Measurements from ENCODE around the gene WSB1.
"Not testable (repeated sequence)": the region's sequence is repeated elsewhere in the genome, so short reads cannot be mapped to it uniquely, and the experiment has no call there.

The WSB1 gene

DNA sequence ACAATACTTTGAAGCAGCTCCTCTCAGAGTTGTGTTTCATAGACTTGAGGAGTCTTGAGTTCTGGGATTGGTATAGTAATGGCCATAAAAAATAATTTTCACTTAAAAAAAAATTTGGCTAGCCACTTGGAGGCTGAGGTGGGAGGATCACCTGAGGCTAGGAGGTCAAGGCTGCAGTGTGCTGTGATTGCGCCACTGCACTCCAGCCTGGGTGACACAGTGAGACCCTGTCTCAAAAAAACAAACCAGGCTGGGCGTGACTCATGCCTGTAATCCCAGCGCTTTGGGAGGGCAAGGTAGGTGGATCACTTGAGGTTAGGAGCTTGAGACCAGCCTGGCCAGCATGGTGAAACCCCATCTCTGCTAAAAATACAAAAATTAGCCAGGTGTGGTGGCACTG, 14.8 kb upstream of the WSB1 start:
- DNase-seq (ENCODE audit: low read depth) = not testable (repeated sequence)

DNA sequence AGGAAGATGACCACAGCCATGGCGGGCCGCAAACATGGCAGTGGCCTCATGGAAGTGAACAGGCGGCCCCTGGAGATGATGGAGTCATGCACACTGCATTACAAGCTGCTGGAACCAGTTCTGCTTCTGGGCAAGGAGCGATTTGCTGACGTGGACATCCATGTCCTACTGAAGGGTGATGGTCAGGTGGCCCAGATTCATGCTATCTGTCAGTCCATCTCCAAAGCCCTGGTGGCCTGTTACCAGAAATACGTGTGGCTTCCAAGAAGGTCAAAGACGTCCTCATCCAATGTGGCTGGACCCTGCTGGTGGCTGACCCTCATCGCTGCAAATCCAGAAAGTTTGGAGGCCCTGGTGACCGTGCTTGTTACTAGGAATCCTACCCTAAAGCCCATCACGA, 13.4 kb upstream of the WSB1 start:
- no peak for DNase-seq (ENCODE audit: low read depth)

DNA sequence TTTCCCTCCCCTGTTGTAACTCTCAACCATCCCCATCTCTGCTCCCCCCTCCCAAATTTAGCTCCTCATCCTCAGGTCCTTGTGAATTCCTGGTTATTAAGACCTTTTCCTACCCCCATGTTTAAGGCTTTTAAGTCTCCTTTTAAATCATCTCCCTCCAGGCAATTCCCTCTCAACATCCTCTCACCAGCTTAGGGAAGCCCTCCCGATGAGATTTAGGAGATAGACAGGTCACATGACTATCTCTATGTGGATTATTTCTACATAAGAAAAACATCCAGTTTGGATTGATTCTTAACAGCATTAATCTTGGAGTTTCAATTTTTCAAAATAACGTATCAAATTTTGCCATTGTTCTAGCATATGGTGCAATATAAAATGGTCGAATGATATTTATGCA, 12.5 kb upstream of the WSB1 start:
- DNase-seq (ENCODE audit: low read depth) = no peak

DNA sequence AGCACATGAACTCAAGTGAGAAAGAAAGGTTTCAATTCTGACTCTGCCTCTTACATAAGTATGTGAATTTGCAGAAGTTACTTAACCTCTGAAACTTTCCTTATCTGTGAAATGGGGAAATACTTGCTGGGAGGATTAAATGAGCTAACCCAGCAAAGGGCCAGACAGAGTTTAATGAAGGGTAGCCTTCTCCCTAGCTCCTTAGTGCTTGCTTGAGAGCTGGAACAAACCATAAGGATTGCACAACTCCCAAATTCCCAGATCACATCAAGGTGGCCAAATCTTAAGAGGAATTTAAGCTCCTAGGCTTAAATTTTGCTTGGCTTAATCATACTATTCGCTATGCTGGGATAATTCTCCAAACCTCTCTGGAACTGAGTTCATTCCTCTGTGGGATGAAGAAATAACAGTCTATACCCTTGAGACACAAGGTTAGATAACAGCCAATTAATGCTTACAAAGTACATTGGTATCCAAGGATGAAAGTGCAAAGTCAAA, 11.8 kb upstream of the WSB1 start:
- DNase-seq (ENCODE audit: low read depth) = no peak

DNA sequence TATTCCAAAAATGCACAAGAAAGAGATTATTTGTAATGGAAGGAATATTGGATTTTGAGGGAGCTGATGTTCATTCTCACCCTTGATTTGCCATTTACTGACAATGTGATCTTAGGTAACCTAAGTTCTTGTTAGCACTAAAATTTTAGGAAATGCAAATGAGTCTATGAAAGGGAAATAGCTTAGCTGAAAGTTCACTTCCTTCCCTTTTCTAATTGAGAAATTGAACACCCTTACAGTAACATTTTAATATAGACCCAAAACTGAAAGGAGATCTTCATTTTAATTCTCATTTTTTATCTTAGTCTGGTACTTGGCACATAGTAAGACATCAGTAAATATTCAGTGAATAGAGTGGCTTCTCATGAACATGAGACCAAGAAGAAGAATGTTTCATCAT, 10.9 kb upstream of the WSB1 start:
- no peak for DNase-seq (ENCODE audit: low read depth)

DNA sequence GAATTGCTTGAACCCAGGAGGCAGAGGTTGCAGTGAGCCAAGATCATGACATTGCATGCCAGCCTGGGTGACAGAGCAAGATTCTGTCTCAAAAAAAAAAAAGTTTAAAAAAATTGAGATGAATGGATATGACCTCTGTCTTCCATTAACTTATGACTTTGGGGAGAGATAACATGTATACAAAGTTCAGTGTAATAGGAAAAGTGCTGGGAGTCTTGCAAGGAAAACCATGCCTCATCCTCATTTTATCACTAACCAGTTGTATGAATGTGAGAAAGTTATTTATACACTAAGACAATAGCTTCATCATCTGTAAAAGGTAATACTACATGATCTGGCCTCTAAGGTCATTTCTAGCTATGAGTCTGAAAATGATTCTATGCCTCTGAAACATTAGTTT, 10.2 kb upstream of the WSB1 start:
- no peak for DNase-seq (ENCODE audit: low read depth)

DNA sequence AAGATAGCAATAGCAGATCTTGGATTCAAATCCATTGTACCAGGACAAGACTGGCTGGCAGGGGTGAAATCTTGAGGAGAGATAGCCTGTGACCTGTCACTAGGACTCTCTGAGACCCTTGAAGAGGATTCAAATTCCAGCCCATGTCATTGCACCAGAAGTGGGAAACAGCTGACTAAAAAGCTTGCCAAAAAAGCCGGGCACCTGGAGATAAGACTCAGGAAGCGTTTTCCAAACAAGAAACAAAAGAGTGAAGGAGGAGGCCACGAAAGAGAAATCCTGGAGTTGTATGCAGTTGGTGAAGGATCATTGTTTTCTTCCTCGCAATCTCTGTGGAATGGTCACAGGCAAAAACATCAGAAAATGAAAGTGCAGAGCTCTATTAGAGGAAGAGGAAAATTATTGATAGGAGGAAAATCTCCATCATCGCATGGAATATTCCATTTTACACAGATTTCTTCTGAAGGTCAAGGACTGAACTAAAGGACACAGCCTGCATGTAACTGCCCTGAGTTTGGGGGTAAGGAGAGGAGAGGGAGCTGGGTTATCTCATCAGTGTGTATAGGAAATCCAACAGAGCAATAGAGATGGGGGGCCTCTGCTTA, 9.0 kb upstream of the WSB1 start:
- no peak for DNase-seq (ENCODE audit: low read depth)

DNA sequence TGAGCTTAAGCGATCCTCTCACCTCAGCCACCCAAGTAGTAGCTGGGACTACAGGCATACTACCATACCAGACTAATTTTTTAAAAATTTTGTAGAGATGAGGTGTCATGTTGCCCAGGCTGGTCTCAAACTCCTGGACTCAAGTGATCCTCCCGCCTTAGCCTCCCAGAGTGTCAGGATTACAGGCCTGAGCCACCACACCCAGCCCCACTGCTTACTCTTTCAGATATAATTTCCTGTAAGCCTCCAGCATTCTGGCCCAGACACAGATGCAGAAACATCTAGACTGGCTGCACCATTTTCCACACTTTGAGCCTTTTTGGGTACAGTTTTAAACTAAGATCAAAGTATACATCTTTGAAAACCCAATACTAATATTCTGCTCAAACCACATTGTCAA, 8.4 kb upstream of the WSB1 start:
- DNase-seq (ENCODE audit: low read depth) = no peak

DNA sequence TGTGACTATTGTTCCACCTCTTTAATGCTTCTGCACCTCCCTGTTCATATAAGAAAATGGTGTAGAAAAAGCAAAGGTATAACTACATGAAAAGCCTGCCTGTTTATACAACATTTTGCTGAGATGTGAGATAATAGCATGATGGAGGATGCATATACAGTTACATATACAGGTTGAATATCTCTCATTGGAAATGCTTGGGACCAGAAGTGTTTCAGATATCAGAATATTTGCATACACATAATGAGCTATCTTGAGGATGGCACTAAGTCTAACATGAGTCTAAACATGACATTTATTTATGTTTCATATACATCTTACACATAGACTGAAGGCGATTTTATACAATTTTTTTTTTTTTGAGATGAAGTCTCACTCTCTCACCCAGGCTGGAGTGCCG, 5.7 kb upstream of the WSB1 start:
- DNase-seq (ENCODE audit: low read depth) = no peak

DNA sequence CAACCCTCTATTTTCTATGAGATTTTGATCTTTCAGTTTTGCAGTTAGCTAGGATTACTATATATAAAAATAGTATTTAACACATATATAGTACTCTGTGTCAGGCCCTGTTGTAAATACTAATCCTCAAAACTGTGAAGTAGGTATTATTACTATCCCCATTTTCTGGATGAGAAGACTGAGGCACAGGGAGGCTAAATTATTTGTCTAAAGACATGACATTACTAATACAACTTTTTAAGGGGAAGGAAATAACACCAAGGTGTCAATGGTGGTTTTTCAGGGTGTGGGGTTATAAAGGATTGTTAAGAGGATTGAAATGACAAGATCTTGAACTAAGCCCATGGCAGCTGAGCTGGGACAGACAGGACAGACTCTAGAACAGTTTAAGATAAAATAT, 4.1 kb upstream of the WSB1 start:
- no peak for DNase-seq (ENCODE audit: low read depth)

DNA sequence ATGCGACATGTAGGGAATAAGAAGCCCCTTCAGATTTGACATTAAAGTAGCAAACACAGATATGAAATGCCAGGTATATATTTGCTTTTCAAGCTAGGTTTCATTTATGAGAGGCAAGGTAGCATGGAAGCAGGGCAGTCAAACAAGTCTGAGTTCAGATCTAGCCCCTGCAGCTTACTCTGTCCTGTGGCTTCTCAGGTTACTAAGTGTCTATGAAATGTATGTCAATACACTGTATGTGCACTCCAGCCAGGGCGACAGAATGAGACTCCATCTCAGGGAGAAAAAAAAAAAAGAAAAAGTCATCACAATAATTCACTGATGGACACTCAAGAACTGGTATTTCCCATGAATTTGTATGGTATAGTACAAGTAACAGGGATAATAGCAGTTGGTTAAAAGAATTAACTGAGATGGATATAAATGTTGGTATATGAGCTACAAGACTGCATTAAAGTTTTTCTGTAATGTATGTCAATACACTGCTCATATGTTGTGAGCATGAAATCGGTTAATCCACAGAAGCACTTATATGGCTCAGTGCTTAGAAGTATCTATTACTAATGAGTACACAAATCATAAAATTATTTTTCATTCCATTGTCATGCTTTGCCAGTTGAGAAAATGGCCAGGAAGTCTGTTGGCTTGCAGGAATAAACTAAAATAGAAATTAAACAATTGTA, 2.9 kb upstream of the WSB1 start:
- no peak for DNase-seq (ENCODE audit: low read depth)

DNA sequence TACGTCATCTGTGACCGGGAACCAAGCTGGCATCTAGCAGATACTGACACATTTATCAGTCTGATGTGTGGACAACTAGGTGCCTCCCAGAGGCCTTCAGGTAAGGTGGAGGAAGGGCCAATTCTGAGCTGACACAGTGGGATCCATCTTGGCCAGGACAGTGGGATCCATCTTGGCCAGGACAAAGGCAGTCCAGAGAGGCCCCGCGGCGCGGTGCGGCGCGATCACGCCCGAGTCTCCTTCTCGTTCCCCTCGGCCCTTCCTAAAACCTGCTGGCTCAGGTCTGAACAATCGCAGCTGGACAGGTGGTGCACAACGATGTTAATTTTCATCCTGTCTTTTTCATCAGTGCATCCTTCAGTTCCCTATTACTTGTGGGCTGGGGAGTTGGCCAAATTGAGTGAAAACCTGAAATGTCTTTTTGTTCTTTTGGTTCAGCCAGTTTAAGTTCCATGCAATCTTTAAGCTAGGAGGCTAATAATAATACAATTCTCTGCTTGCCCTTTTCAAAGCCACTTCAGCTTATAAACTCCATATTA, 486 bp upstream of the WSB1 start:
- DNase-seq (ENCODE audit: low read depth) = no peak

DNA sequence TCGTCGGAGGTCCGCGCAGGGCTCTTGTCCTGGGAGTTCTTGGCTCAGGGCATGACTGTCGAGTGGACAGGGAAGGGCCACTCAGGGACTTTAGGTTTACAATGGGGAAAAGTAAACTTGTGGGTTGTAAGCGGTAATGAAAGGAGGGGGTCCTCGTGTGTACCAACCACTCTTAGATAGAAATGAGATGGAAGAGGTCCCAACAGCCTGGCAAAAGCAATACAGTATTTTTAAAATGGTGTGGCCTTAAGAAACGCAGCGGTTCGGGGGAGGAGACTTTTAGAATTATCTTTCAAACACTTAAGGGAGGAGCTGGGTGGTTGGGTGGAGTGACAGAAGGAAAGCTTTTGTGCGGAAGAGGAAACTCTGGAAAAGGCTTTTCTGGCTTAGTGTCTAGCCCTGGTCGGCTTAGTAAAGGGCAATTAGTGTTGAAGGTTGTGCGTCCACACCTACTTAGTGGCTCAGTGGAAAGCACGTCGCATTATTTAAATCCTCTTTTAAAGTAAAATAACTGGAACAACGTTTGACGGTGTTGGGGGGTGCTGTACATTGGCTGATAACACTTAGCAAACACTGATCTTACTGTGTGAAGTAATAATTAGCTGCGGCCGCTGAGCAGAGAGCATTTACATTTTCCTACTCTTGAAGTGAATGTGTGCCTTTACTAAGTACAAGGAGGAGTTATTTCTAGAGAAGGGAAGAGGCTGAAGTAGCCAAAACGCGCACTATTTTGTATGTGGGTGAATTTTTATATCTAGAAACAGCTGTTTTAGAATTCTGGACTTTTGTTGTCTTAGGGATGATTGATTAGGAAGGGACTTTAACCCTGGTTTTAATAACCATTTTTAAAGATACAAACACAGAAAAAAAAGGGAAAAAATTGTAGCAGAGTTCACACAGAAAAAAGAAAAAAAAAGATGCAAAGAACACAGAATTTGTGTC, 1.0 kb downstream of the WSB1 start:
- no peak for DNase-seq (ENCODE audit: low read depth)

DNA sequence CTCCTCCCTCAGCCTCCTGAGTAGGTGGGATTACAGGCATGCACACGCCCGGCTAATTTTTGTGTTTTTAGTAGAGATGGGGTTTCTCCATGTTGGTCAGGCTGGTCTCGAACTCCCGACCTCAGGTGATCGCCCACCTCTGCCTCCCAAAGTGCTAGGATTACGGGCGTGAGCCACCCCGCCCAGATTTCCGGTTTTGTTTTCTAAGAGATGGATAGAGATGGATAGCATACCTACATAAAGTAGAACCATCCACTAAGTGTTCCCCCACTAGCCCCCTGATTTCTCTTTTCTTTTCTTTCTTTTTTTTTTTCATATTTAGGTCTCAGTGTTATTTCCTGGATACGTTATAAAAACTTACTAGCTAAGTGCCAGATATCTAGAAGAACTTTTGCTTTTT, 2.0 kb downstream of the WSB1 start:
- DNase-seq (ENCODE audit: low read depth) = no peak

DNA sequence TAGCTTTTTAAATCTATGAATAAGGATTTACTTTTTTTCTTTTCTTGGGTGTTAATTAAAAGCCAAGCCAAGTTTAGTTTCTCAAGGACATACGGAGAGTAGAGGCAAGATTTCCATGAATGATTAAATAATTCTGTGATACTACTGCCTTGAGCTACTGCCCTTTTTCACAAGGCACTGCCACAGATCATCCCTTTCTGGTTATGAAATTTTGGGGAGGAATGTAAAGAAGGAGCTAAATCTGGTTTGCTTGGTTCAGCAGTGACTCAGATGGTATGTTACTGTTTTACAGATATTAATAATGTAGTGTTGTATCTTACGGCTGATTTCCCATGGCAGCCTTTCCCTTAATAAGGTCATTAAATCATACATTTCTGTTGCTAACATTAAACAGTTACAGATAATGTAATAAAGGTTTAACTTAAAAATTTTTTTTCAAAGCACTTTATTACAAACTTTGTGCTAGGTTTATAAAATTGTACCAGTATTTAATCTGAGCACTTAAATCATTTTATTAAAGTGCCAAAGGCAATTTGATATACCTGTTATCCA, 2.6 kb downstream of the WSB1 start:
- DNase-seq (ENCODE audit: low read depth) = no peak

DNA sequence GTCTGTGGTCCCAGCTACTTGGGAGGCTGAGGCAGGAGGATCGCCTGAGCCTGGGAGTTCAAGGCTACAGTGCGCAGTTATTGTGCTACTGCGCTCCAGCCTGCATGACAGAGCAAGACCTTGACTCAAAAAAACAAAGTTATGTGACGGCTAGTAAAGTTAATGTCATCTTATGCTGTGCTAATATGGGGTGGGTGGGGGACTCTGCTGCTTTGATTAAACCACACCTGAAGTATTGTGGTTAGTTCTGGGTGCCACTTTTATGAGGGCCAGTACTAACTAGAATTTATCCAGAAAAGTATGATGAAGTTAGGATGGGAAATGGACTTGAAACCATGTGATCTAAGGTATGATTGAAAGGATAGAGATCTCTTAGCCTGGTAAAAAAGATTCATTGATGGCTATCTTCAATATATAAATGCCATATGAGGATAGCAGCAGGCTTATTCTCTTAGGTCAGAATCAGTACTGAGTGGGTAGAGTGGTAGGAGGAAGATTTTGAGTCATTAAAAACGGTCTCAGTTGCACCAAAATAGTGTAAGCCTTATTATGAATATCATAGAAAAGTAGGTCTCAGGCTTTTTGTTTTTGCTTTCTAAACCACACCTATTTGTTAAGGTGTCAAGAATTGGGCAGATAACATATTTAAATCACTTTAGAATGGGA, 5.6 kb downstream of the WSB1 start:
- DNase-seq (ENCODE audit: low read depth) = no peak

DNA sequence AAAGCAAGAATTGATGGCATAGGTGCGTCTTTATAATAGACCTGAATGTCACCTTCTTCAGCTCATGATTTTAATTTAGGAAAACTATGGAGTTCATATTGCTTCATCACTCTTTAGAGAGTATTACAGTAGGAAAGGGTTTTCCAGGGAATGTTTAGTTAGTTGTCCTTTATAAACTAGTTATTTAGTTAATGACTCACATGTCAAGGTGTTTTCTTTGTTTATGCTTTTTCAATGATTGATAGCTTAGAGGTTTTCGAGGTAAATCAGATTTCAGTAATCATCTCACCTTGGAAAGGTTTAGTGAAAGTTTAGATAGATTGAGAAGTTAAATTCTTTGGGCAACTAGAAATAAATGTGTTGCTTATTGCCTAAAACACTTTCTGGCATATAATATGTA, 9.8 kb downstream of the WSB1 start:
- no peak for DNase-seq (ENCODE audit: low read depth)

DNA sequence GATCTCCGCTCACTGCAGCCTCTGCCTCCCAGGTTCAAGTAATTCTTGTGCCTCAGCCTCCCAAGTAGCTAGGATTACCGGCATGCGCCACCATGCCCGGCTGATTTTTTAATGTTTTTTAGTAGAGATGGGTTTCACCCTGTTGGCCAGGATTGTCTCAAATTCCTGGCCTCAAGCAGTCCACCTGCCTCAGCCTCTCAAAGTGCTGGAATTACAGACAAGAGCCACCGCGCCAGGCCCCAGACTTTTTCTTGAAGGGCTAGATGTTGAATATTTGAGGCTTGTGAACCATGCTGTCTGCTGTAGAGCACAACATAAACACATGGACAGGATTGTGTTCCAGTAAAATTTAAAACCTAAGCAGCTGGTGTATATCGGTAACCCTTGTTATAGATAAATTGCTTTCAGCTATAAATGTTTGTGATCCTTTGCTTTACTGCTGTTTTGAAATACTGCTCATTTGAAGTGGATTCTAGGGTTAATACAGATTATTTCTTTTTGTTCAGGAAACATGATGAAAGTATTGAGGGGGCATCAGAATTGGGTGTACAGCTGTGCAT, 12.4 kb downstream of the WSB1 start:
- DNase-seq (ENCODE audit: low read depth) = no peak

DNA sequence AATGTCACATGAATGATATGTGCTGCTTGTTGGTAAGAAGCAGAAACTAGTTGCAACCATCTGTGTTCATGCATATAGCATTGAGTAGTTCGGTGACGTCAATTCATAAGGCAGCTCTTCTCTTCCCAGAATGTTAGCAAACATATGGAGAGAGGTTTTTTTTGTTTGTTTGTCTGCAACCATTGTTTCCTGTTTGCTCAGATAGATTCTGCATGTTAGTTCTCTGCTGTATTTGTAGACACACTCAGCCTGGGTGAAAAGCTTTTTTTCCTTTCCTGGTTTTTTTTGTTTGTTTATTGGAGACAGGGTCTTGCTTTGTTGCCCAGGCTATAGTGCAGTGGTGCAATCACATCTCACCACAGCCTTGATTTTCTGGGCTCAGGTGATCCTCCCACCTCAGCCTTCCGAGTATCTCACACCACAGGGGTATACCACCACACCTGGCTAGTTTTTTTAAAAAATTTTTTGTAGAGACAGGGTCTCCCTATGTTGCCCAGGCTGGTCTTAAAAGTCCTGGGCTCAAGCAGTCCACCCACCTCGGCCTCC, 16.7 kb downstream of the WSB1 start:
- DNase-seq (ENCODE audit: low read depth) = no peak

DNA sequence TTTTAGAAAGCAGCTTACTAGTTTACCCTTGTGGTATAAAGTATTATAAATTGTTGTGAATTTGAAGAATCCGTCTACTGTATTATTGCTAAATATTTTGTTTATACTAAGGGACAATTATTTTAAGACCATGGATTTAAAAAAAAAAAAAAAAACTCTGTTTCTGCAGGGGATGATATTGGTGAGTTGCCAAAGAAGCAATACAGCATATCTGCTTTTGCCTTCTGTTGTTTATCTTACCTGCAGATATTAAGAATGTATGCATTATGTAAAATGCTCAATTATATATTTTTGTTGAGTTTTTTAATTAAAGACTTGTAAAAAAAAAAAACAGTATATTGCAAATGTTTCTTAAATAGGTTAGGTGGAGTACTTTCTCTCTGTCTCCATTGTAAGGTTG, 19.4 kb downstream of the WSB1 start:
- no peak for DNase-seq (ENCODE audit: low read depth)

DNA sequence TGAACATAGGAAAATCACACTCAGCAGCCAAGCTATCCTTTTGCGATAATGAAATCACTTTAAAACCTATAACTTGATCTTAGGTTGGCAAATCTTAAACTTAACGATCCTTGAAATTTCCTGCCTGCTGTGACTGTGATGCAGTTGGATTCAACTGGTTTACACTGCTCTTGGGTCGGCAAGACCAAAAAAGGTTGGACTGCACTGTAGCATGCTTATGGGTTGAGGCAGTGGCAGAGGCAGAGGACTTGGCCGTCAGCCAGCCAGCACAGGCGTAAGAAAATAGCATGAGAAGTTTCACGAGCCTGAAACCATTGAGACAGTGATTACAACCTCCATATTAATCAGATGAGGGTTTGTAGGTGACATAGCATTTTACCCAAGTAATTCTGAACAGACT, 21.4 kb downstream of the WSB1 start:
- DNase-seq (ENCODE audit: low read depth) = no peak

Data from stimulated activated CD8-positive, alpha-beta memory T cell treated with anti-CD3 and anti-CD28 coated beads, Interleukin-4, amount 100 ng/mL, for 24 hours (primary cell).